ENCODE results near the gene ZFY.
A peak's percentile ranks its signal among the peaks of the same experiment; 100 is the strongest.

ZFY gene

DNA sequence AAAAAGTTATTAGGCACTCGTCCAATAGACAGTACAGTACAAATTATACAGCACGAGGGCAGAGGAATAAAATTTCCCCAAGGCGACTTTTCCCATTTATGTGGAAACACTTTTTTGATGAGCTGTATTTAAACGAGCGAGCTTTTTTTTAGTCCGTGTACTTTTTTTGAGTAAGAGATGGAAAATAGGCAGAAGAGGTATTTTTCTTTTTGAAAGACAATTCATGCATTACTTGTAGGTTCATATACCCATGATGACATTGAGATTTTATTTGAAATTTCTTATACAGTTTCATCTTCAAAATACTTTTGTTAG is 1.2 kb downstream of the ZFY start:
- Histone ChIP-seq H3K4me3 (ENCODE audit: low read depth in 1 of 2, low read length in 2 of 2) (peak overlapping the region; percentile 83 to 91), H2AFZ (ENCODE audit: low read depth, low read length) (peak overlapping the region; percentile 64), H3K79me2 (ENCODE audit: insufficient read depth, low read length) (peaks cover 75% of the 10 kb centered on the region), H3K27me3 (ENCODE audit: insufficient read depth, low read length, poor library complexity) (no peaks in the 10 kb centered on the region), H4K20me1 (ENCODE audit: insufficient read depth, low read length) (no peaks in the 10 kb centered on the region), H3K4me1 (ENCODE audit: insufficient read depth, low read length) (peaks cover 31% of the 10 kb centered on the region), H3K27ac (ENCODE audit: low read length) (peak overlapping the region; percentile 100), H3K4me2 (ENCODE audit: insufficient read depth, low read length) (peak overlapping the region; percentile 82), H3K9ac (ENCODE audit: low read depth, low read length) (peak overlapping the region; percentile 100), H3K36me3 (ENCODE audit: insufficient read depth, low read length) (no peaks in the 10 kb centered on the region; the same call in 1 of the 2 replicates), H3K9me3 (ENCODE audit: insufficient read depth, low read length, severe bottlenecking) (no peaks in the 10 kb centered on the region)
- DNase-seq (no peak), ATAC-seq (ENCODE audit: insufficient read depth, low read depth) (no peak)
- no peak for TF ChIP-seq EZH2 (IDR thresholded peaks at IDR 0.05; ENCODE audit: borderline replicate concordance, low read depth, low read length, severe bottlenecking)
- TF ChIP-seq, protein P1, sequence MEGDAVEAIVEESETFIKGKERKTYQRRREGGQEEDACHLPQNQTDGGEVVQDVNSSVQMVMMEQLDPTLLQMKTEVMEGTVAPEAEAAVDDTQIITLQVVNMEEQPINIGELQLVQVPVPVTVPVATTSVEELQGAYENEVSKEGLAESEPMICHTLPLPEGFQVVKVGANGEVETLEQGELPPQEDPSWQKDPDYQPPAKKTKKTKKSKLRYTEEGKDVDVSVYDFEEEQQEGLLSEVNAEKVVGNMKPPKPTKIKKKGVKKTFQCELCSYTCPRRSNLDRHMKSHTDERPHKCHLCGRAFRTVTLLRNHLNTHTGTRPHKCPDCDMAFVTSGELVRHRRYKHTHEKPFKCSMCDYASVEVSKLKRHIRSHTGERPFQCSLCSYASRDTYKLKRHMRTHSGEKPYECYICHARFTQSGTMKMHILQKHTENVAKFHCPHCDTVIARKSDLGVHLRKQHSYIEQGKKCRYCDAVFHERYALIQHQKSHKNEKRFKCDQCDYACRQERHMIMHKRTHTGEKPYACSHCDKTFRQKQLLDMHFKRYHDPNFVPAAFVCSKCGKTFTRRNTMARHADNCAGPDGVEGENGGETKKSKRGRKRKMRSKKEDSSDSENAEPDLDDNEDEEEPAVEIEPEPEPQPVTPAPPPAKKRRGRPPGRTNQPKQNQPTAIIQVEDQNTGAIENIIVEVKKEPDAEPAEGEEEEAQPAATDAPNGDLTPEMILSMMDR (IDR thresholded peaks at IDR 0.05; ENCODE audit: borderline replicate concordance, extremely low read depth, low read length, poor library complexity, severe bottlenecking), result no peak

DNA sequence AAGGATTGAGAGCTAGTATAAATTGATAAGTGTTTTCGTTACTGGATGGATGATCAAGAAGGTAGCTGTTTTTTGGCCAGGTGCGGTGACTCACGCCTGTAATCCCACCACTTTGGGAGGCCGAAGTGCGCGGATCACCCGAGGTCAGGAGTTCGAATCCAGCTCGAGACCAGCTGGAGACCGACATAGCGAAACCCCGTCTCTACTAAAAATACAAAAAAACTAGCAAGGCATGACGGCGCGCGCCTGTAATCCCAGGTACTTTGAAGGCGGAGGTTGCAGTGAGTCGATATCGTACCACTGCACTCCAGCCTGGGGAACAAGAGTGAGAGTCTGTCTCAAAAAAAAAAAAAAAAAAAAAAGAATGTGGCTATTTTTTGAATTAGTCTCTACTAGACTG is 2.0 kb downstream of the ZFY start:
- TF ChIP-seq EZH2 (IDR thresholded peaks at IDR 0.05; ENCODE audit: borderline replicate concordance, low read depth, low read length, severe bottlenecking), result no peak
- TF ChIP-seq, protein P1 (IDR thresholded peaks at IDR 0.05; ENCODE audit: borderline replicate concordance, extremely low read depth, low read length, poor library complexity, severe bottlenecking), result no peak
- H3K4me3 ChIP-seq (ENCODE audit: low read depth in 1 of 2, low read length in 2 of 2), result peak overlapping the region; percentile 83 to 91; a peak in 3 of 4 replicates
- no peaks in the 10 kb centered on the region for H4K20me1 ChIP-seq (ENCODE audit: insufficient read depth, low read length)
- H2AFZ ChIP-seq (ENCODE audit: low read depth, low read length), result no peak overlapping the region; the same call in 1 of the 2 replicates
- H3K9ac ChIP-seq (ENCODE audit: low read depth, low read length), result peak overlapping the region; percentile 100
- H3K79me2 ChIP-seq (ENCODE audit: insufficient read depth, low read length), result peaks cover 83% of the 10 kb centered on the region
- H3K36me3 ChIP-seq (ENCODE audit: insufficient read depth, low read length), result no peaks in the 10 kb centered on the region; the same call in 1 of the 2 replicates
- DNase-seq (no peak), ATAC-seq (ENCODE audit: insufficient read depth, low read depth) (no peak)
- peak overlapping the region; percentile 100 for H3K27ac ChIP-seq (ENCODE audit: low read length)
- no peaks in the 10 kb centered on the region for H3K27me3 ChIP-seq (ENCODE audit: insufficient read depth, low read length, poor library complexity)
- H3K4me1 ChIP-seq (ENCODE audit: insufficient read depth, low read length), result peaks cover 34% of the 10 kb centered on the region
- no peaks in the 10 kb centered on the region for H3K9me3 ChIP-seq (ENCODE audit: insufficient read depth, low read length, severe bottlenecking)
- peak overlapping the region; percentile 82 for H3K4me2 ChIP-seq (ENCODE audit: insufficient read depth, low read length)

DNA sequence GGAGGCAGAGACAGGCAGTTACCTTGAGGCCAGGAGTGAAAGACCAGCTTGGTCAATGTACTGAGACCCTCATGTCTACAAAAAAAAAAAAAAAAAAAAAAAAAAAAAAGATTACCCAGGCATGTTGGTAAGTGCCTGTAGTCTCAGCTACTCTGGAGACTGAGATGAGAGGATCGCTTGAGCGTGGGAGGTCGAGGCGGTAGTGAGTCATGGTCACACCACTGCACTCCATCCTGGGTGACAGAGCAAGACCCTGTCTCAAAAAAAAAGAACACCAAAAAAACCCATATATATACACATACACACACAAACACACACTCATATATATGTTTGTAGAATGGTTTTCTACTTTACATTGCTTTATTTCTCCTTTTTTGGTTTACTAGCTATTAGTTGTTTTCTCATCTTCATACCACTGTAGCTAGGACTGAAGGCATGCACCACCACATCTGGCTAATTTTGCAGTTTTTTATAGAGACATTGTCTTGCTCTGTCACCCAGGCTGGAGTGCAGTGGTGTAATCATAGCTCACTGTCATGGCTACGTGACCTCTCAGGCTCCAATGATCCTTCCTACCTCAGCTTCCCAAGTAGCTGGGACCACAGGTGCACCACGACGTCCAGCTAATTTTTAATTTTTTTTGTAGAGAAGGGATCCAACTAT is 14.5 kb downstream of the ZFY start:
- H3K27ac ChIP-seq (ENCODE audit: low read length), result no peak overlapping the region
- DNase-seq (no peak), ATAC-seq (ENCODE audit: insufficient read depth, low read depth) (no peak)
- peaks cover 8% of the 10 kb centered on the region; the same call in 1 of the 2 replicates for H4K20me1 ChIP-seq (ENCODE audit: insufficient read depth, low read length)
- H3K9ac ChIP-seq (ENCODE audit: low read depth, low read length), result no peak overlapping the region
- no peak overlapping the region for H2AFZ ChIP-seq (ENCODE audit: low read depth, low read length)
- H3K79me2 ChIP-seq (ENCODE audit: insufficient read depth, low read length), result peaks cover 100% of the 10 kb centered on the region
- H3K9me3 ChIP-seq (ENCODE audit: insufficient read depth, low read length, severe bottlenecking), result no peaks in the 10 kb centered on the region
- H3K27me3 ChIP-seq (ENCODE audit: insufficient read depth, low read length, poor library complexity), result no peaks in the 10 kb centered on the region
- H3K36me3 ChIP-seq (ENCODE audit: insufficient read depth, low read length), result peaks cover 4% of the 10 kb centered on the region; the same call in 1 of the 2 replicates
- no peak overlapping the region for H3K4me2 ChIP-seq (ENCODE audit: insufficient read depth, low read length)
- TF ChIP-seq EZH2 (IDR thresholded peaks at IDR 0.05; ENCODE audit: borderline replicate concordance, low read depth, low read length, severe bottlenecking), result no peak
- TF ChIP-seq, protein P1 (IDR thresholded peaks at IDR 0.05; ENCODE audit: borderline replicate concordance, extremely low read depth, low read length, poor library complexity, severe bottlenecking), result no peak
- no peaks in the 10 kb centered on the region for H3K4me1 ChIP-seq (ENCODE audit: insufficient read depth, low read length)
- H3K4me3 ChIP-seq (ENCODE audit: low read depth in 1 of 2, low read length in 2 of 2), result no peak overlapping the region

All from DND-41 (cell line).